ENCODE measurements around the gene GPR152. TPM values are rescaled to one million over a fixed set of nuclear protein-coding genes. Genes with fewer than 3 reads are reported as not detected.
A peak's percentile ranks its signal among the peaks of the same experiment; 100 is the strongest.
"Not testable (repeated sequence)": the region's sequence is repeated elsewhere in the genome, so short reads cannot be mapped to it uniquely, and the experiment has no call there.

The GPR152 gene
- total RNA-seq, 1 donor from 2014 or later = not detected

DNA sequence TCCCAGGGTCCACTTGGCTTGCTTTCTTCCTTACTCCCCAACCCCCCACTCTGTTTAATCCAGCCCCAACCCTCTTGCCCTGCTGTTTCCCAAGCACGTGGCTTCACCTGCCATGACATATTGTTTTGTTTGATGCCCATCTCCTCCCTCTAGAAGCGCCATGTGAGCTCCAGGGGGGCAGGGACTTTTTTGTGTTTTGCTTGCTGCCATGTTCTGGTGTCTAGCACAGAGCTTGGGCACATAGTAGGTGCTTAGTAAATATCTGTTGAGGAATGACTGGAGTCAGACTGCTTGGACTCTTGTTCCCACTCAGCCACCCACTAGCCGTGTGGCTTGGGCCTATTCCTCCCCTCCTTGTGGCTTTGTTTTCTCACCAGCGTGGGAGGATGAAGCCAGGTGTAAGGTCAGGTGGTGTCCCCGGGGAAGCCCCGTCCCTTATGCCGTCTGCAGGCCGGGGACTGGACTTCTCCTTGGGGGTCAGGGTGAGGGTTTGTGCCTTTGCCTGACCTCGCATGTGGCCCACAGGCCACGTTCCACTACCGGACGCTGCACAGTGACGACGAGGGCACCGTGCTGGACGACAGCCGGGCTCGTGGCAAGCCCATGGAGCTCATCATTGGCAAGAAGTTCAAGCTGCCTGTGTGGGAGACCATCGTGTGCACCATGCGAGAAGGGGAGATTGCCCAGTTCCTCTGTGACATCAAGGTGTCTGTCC is 34.1 kb upstream of the GPR152 start:
- H3K79me2 ChIP-seq (ENCODE audit: insufficient read depth, low read length) = peaks cover 28% of the 10 kb centered on the region
- no peaks in the 10 kb centered on the region for H3K36me3 ChIP-seq (ENCODE audit: insufficient read depth, low read length)
- H3K9me3 ChIP-seq (ENCODE audit: insufficient read depth, low read depth, low read length) = no peaks in the 10 kb centered on the region
- Mint-ChIP-seq H3K4me3 (ENCODE audit: unreplicated experiment) (peak overlapping the region; percentile 25), H3K9me3 (ENCODE audit: unreplicated experiment) (peaks cover 2% of the 10 kb centered on the region), H3K36me3 (ENCODE audit: low read depth, unreplicated experiment) (peaks cover 24% of the 10 kb centered on the region), H3K4me1 (ENCODE audit: low read depth, unreplicated experiment) (peaks cover 6% of the 10 kb centered on the region), H3K27ac (ENCODE audit: unreplicated experiment) (no peak overlapping the region), H3K27me3 (ENCODE audit: low read depth, unreplicated experiment) (no peaks in the 10 kb centered on the region)
- H3K4me3 ChIP-seq (ENCODE audit: insufficient read depth, low read depth, low read length) = no peak overlapping the region
- no peak overlapping the region for H3K9ac ChIP-seq (ENCODE audit: low read length)
- H2AFZ ChIP-seq (ENCODE audit: low read depth, low read length) = no peak overlapping the region
- FAIRE-seq (no peak), DNase-seq (ENCODE audit: low read depth) (no peak)
- no peak overlapping the region for H3K27ac ChIP-seq (ENCODE audit: low read depth, low read length)
- no peak overlapping the region for H3K4me2 ChIP-seq (ENCODE audit: low read length)
- TF ChIP-seq EZH2 (IDR thresholded peaks at IDR 0.05; ENCODE audit: insufficient read depth, low read length) = no peak
- TF ChIP-seq, protein P1, sequence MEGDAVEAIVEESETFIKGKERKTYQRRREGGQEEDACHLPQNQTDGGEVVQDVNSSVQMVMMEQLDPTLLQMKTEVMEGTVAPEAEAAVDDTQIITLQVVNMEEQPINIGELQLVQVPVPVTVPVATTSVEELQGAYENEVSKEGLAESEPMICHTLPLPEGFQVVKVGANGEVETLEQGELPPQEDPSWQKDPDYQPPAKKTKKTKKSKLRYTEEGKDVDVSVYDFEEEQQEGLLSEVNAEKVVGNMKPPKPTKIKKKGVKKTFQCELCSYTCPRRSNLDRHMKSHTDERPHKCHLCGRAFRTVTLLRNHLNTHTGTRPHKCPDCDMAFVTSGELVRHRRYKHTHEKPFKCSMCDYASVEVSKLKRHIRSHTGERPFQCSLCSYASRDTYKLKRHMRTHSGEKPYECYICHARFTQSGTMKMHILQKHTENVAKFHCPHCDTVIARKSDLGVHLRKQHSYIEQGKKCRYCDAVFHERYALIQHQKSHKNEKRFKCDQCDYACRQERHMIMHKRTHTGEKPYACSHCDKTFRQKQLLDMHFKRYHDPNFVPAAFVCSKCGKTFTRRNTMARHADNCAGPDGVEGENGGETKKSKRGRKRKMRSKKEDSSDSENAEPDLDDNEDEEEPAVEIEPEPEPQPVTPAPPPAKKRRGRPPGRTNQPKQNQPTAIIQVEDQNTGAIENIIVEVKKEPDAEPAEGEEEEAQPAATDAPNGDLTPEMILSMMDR (IDR thresholded peaks at IDR 0.05; ENCODE audit: insufficient read depth, low read depth, low read length) = no peak
- H4K20me1 ChIP-seq (ENCODE audit: insufficient read depth, low read length) = peaks cover 27% of the 10 kb centered on the region
- H3K27me3 ChIP-seq (ENCODE audit: insufficient read depth, low read length) = no peaks in the 10 kb centered on the region
- H3K4me1 ChIP-seq (ENCODE audit: insufficient read depth, low read length) = peaks cover 11% of the 10 kb centered on the region

DNA sequence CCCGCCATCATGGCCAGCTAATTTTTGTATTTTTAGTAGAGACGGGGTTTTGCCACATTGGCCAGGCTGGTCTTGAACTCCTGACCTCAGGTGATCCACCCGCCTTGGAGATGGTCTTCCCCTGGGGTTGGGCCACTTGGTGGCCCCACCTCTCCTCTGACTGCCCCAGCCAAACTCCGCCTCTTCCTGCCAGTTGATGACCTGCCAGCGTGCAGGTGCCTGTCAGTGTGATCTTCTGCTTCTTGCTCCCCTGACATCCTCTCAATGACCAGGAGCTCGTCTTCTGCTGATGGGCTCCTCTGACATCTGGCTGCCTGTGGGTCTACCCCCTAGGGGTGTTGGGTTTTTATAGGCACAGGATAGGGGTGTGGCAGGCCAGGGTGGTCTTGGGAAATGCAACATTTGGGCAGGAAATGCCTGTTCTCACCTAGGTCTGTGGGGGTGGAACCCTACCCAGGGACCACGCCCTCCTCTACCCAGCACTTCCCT is 33.4 kb upstream of the GPR152 start:
- H4K20me1 ChIP-seq (ENCODE audit: insufficient read depth, low read length) = peaks cover 27% of the 10 kb centered on the region
- FAIRE-seq; H3K4me2 ChIP-seq (ENCODE audit: low read length); H3K4me1 Mint-ChIP-seq (ENCODE audit: low read depth, unreplicated experiment); H3K9me3 ChIP-seq (ENCODE audit: insufficient read depth, low read depth, low read length); H3K27ac Mint-ChIP-seq (ENCODE audit: unreplicated experiment); H3K36me3 ChIP-seq (ENCODE audit: insufficient read depth, low read length); H3K9me3 Mint-ChIP-seq (ENCODE audit: unreplicated experiment); H2AFZ ChIP-seq (ENCODE audit: low read depth, low read length); H3K9ac ChIP-seq (ENCODE audit: low read length); H3K27me3 Mint-ChIP-seq (ENCODE audit: low read depth, unreplicated experiment); H3K4me3 ChIP-seq (ENCODE audit: insufficient read depth, low read depth, low read length); DNase-seq (ENCODE audit: low read depth); H3K27me3 ChIP-seq (ENCODE audit: insufficient read depth, low read length); H3K4me3 Mint-ChIP-seq (ENCODE audit: unreplicated experiment); H3K27ac ChIP-seq (ENCODE audit: low read depth, low read length): not testable (repeated sequence)
- peaks cover 28% of the 10 kb centered on the region for H3K79me2 ChIP-seq (ENCODE audit: insufficient read depth, low read length)
- peaks cover 11% of the 10 kb centered on the region for H3K4me1 ChIP-seq (ENCODE audit: insufficient read depth, low read length)
- peaks cover 24% of the 10 kb centered on the region for H3K36me3 Mint-ChIP-seq (ENCODE audit: low read depth, unreplicated experiment)

DNA sequence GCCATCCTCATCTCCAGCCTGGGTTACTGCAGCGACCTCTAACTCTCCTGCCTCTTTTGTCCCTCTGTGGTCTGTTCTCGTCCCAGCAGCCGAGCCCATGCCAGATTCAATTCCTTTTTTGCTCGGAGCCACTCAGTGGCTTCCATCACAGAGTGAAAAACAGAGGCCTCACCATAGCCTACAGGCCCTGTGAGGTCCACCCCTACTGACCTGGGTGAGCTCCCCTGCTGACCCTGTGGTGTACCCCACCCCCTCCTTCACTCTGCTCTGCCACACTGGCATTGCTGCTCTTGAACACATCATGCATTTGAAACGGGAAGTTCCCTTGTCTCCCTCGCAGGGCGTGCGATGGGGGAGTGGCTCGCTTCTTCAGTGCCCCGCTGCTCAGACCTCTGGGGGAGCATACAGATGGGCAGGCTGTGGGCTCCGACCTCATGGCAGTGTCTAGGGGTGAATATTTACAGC is 32.4 kb upstream of the GPR152 start:
- Mint-ChIP-seq H3K4me1 (ENCODE audit: low read depth, unreplicated experiment) (peaks cover 6% of the 10 kb centered on the region), H3K27ac (ENCODE audit: unreplicated experiment) (no peak overlapping the region), H3K36me3 (ENCODE audit: low read depth, unreplicated experiment) (peaks cover 24% of the 10 kb centered on the region), H3K27me3 (ENCODE audit: low read depth, unreplicated experiment) (no peaks in the 10 kb centered on the region), H3K4me3 (ENCODE audit: unreplicated experiment) (peak overlapping the region; percentile 79), H3K9me3 (ENCODE audit: unreplicated experiment) (peaks cover 2% of the 10 kb centered on the region)
- no peaks in the 10 kb centered on the region for H3K9me3 ChIP-seq (ENCODE audit: insufficient read depth, low read depth, low read length)
- peaks cover 24% of the 10 kb centered on the region for H4K20me1 ChIP-seq (ENCODE audit: insufficient read depth, low read length)
- no peak for FAIRE-seq
- no peaks in the 10 kb centered on the region for H3K27me3 ChIP-seq (ENCODE audit: insufficient read depth, low read length)
- peaks cover 28% of the 10 kb centered on the region for H3K79me2 ChIP-seq (ENCODE audit: insufficient read depth, low read length)
- H2AFZ ChIP-seq (ENCODE audit: low read depth, low read length) = no peak overlapping the region
- no peak overlapping the region for H3K4me3 ChIP-seq (ENCODE audit: insufficient read depth, low read depth, low read length)
- H3K4me2 ChIP-seq (ENCODE audit: low read length) = no peak overlapping the region
- H3K27ac ChIP-seq (ENCODE audit: low read depth, low read length) = no peak overlapping the region
- peaks cover 11% of the 10 kb centered on the region for H3K4me1 ChIP-seq (ENCODE audit: insufficient read depth, low read length)
- TF ChIP-seq, protein P1 (IDR thresholded peaks at IDR 0.05; ENCODE audit: insufficient read depth, low read depth, low read length) = no peak
- no peak for TF ChIP-seq EZH2 (IDR thresholded peaks at IDR 0.05; ENCODE audit: insufficient read depth, low read length)
- no peak for DNase-seq (ENCODE audit: low read depth)
- H3K9ac ChIP-seq (ENCODE audit: low read length) = no peak overlapping the region
- no peaks in the 10 kb centered on the region for H3K36me3 ChIP-seq (ENCODE audit: insufficient read depth, low read length)
